ENCODE results near the gene ATP10D. TPM values are rescaled to one million over a fixed set of nuclear protein-coding genes. Genes with fewer than 3 reads are reported as not detected.

Gene ATP10D
- total RNA-seq, 1 experiment from 2014 or later: 3.8 TPM

- Histone ChIP-seq H3K23me2 (ENCODE audit: insufficient read length, low read depth, low read length, poor library complexity, severe bottlenecking) (no peaks in the 10 kb centered on the region), H4K91ac (ENCODE audit: insufficient read length, low read depth, low read length) (no peak overlapping the region), H2AK5ac (ENCODE audit: insufficient read length, low read length) (no peak overlapping the region), H3T11ph (ENCODE audit: low read length) (no peak overlapping the region), H3K4ac (ENCODE audit: low read depth, low read length) (no peak overlapping the region), H3K9me3 (ENCODE audit: control insufficient read depth, low read depth, low read length) (no peaks in the 10 kb centered on the region), H2BK20ac (ENCODE audit: low read depth, low read length, poor library complexity, severe bottlenecking) (no peak overlapping the region), H2BK12ac (ENCODE audit: insufficient read length, low read depth, low read length) (no peak overlapping the region), H3K79me1 (ENCODE audit: insufficient read depth, low read depth, low read length, poor library complexity, severe bottlenecking) (no peaks in the 10 kb centered on the region), H3K23ac (ENCODE audit: insufficient read length, low read depth, low read length) (no peak overlapping the region), H3K18ac (ENCODE audit: insufficient read length, low read depth, low read length) (no peak overlapping the region), H2BK120ac (ENCODE audit: low read depth, low read length, poor library complexity, severe bottlenecking) (no peak overlapping the region), H3K9ac (ENCODE audit: extremely low read depth, insufficient read length, low read length) (no peak overlapping the region), H3K4me1 (ENCODE audit: insufficient read depth, low read length) (no peaks in the 10 kb centered on the region; the same call in 1 of the 2 replicates), H3K27ac (ENCODE audit: insufficient read length, low read depth, low read length) (no peak overlapping the region), H2BK5ac (ENCODE audit: insufficient read length, low read length) (no peak overlapping the region), H3K56ac (ENCODE audit: insufficient read length, low read depth, low read length) (no peak overlapping the region), H2BK15ac (ENCODE audit: low read depth, low read length) (no peak overlapping the region), H4K5ac (ENCODE audit: insufficient read length, low read depth, low read length) (no peak overlapping the region), H3K79me2 (ENCODE audit: insufficient read depth, low read length) (no peaks in the 10 kb centered on the region), H4K20me1 (ENCODE audit: control insufficient read depth, insufficient read depth, insufficient read length) (no peaks in the 10 kb centered on the region), H4K8ac (replicated peaks; ENCODE audit: insufficient read length, low read depth, low read length) (no peak overlapping the region), H3K14ac (ENCODE audit: insufficient read depth, low read length) (no peak overlapping the region), H3K27me3 (ENCODE audit: insufficient read depth, low read length) (no peaks in the 10 kb centered on the region), H2AFZ (ENCODE audit: low read length) (no peak overlapping the region), H3K4me2 (ENCODE audit: insufficient read depth, insufficient read length, low read length) (no peak overlapping the region)
- H3K9me3 Mint-ChIP-seq: no peaks in the 10 kb centered on the region
- no peak overlapping the region for H3K4me3 Mint-ChIP-seq
- TF ChIP-seq CTCF (conservative IDR thresholded peaks at IDR 0.05): no peak
- H3K27me3 Mint-ChIP-seq (ENCODE audit: low read depth): no peaks in the 10 kb centered on the region
- no peaks in the 10 kb centered on the region for H3K36me3 Mint-ChIP-seq (ENCODE audit: insufficient read depth in 1 of 3, low read depth in 3 of 3)
- no peak overlapping the region for H3K27ac Mint-ChIP-seq
- DNase-seq: no peak
- no CpG with 5 or more reads among the region's 4 CpGs for WGBS (ENCODE audit: extremely low coverage, insufficient read length, low lambda C conversion rate)
- peaks cover 12 to 14% of the 10 kb centered on the region in 2 experiments for H3K4me1 Mint-ChIP-seq
Measured at GRCh38 chr4:47474799-47475198, 10.3 kb upstream of the ATP10D start.
